Kidney glomerular epithelial cell (primary cell): ENCODE data around the gene OR1J2.
A peak's percentile ranks its signal among the peaks of the same experiment; 100 is the strongest.
"Not testable (repeated sequence)": the region's sequence is repeated elsewhere in the genome, so short reads cannot be mapped to it uniquely, and the experiment has no call there.

Experiments
- DNase-seq: peaks from one replicate; lab custom pipeline; 2025; lab: John Stamatoyannopoulos, UW

The OR1J2 gene

DNA sequence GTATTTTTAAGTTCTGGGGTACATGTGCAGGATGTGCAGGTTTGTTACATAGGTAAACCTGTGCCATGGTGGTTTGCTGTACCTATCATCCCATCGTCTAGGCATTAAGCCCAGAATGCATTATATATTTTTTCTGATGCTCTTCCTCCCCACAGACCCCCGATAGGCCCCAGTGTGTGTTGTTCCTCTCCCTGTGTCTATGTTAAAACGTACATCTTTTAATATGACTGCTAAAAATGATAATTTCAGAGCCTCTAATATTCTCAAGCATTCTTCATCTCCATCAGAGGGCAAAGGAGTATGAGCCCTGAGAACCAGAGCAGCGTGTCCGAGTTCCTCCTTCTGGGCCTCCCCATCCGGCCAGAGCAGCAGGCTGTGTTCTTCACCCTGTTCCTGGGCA, at the start of gene OR1J2:
Gene OR1J2, plus strand, starts transcription at position 301 of the 400 bp plus-strand sequence. Its CDS starts 0 bp downstream, at position 301.
- no peak for DNase-seq

DNA sequence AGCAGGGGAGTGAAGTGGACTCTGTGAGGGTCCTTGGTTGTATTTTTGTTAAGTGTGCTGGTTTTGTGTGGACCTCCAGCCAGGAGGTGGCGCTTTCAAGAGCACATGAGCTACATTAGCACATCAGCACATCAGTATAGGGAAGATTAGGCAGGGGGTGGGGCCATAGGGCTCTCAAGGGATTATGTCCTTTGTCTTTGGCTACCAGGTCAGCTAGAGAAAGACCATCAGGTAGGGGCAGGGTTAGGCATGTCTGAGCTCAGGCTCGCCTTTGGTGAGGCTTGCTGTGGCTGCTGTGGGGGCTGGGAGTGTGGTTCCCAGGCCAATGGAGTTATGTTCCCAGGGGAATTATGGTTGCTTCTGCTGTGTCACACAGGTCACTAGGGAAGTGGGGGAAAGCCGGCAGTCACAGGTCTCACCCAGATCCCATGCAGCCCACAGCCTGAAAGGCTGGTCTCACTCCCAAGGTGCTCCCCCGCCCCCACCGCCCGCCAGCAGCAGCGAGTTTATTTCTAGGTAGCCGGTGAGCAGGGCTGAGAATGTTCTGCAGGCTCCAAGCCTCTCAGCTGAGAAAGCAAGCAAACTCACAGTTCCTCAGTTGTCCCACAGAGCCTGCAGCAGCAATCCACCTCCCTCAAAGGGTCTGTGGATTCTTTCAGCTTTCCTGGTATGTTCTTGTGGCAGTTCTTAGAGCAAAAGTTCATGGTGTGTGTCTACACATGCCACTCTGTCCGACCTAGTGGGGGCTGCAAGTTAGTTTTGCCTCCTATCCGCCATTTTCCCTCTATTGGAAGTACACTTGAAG, 46.6 kb upstream of the OR1J2 start:
- DNase-seq: no peak

- peak; percentile 89 for DNase-seq
Measured at GRCh38 chr9:122464633-122465567, 45.7 kb upstream of the OR1J2 start.

DNA sequence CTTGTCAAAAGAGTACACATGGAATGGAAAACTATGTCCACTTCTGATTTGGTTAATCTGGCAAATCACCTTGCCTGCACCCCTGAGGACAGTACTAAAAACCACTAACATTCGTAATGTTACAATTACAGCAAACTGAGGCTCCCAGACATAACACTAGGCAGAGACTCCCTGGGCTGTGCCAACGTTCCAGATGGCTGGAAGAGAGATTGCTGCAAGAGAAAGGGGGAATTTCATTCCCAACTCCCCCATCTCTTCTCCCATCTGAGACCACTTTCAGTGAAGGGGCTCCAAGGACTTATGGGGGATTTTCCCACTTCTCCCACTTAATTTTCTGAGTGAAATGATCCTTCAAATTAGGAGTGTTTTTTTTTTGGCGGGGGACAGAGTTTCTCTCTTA, 44.1 kb upstream of the OR1J2 start:
- DNase-seq: no peak

GRCh38 chr9:122468735-122469134, 41.9 kb upstream of the OR1J2 start:
- DNase-seq: no peak

DNA sequence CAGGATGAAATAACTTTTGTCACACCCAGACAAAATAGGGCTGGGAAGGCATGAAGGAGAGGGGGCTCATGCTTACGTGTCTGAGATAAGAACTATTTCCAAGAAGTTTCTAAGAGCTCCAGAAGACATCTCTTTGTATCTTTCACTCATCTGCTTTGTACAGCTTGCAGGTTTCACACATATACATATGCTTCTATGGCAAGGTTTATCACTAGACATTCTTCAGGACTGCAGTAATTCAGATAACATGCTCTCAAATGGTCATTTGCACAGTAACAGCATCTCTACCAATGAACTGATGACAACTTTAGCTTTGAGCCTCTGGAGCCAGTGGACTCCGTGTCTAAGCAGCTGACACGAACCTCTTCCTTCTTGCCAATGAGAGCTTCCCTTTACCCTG, 36.0 kb upstream of the OR1J2 start:
- DNase-seq: no peak

GRCh38 chr9:122475717-122476116, 34.9 kb upstream of the OR1J2 start:
- DNase-seq: no peak

DNA sequence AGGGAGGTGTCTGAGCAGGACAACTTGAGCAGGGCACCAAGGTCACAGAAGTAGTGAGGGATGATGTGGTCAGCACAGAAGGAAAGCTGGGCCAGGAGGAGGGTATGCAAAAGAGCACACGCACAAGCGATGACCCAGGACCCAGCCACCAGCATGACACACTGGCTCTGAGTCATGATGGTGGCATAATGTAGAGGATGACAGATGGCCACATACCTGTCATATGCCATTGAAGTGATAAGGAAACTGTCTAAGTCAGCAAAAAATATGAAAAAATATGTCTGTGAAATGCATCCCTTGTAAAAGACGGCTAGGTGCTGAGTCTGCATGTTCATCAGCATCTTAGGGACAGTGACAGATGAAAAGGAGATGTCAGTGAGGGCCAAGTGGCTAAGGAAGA, 33.3 kb upstream of the OR1J2 start:
- DNase-seq: no peak

GRCh38 chr9:122477826-122478225, 32.8 kb upstream of the OR1J2 start, which contains the start of gene OR1J1:
Gene OR1J1 (minus strand): TSS chr9:122477926. CDS start chr9:122477926, 0 bp downstream.
- no peak for DNase-seq

- DNase-seq: no peak
Measured at GRCh38 chr9:122479062-122479461, 31.5 kb upstream of the OR1J2 start.

GRCh38 chr9:122498883-122499288, 11.7 kb upstream of the OR1J2 start:
- peak; percentile 0 for DNase-seq

GRCh38 chr9:122506964-122507363, 3.6 kb upstream of the OR1J2 start:
- no peak for DNase-seq

DNA sequence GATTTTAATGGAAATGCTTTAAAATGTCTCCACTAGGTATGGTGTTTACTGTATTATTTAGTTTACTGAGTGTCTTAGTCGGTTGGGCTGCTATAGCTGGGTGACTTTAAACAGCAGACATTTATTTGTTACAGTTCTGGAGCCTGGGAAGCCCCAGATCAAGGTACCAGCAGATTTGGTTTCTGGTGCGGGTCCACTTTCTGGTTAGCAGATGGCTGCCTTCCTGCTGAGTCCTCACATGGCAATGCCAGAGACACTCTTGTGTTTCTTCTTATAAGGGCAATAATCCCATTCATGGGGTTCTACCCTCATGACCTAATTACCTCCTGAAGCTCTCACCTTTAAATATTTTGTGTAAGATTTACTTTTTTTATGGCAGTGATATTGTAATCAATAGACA, 7.6 kb downstream of the OR1J2 start:
- DNase-seq: no peak

GRCh38 chr9:122518841-122519240, 8.2 kb downstream of the OR1J2 start, which contains the start of gene OR1J4:
Gene OR1J4 (plus strand): TSS chr9:122519141. CDS start chr9:122519141, 0 bp downstream.
- DNase-seq: no peak

DNA sequence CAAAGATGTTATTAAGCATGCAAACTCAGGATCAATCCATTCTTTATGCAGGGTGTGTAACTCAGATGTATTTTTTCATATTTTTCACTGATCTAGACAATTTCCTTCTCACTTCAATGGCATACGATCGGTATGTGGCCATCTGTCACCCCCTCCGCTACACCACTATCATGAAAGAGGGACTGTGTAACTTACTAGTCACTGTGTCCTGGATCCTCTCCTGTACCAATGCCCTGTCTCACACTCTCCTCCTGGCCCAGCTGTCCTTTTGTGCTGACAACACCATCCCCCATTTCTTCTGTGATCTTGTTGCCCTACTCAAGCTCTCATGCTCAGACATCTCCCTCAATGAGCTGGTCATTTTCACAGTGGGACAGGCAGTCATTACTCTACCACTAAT, 8.8 kb downstream of the OR1J2 start:
- DNase-seq: no peak

DNA sequence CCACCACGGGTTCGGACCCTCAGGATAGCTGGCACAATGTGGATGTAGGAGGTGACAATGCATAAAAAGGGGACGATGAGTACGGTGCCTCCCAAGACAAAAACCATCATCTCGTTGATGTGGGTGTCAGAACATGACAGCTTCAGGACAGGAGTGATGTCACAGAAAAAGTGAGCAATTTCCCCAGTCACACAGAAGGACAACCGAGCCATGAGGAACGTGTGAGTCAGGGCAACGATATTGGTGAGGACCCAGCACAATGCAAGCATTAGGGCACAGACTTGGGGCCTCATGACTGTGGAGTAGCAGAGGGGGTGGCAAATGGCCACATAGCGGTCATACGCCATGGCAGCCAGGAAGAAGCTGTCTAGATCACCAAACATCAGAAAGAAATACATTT, 16.0 kb downstream of the OR1J2 start:
- DNase-seq: no peak

DNA sequence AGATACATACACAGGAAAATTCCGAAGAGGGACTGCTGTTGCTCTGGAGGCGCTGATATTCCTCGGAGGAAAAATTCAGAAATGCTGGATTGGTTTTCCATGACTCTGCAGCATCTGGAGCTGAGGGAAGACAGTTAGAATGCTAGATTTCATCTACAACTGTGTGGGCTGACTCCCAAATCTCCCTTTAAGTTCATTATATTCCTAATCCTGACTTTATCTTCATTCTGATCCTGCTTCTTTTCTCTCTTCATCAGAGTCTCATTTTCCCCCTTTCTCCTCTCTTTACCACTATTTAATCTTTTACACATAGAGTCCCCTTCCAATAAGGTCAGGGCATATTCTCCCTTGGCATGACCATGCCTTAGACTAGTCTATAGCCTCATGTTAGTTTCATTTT, 16.6 kb downstream of the OR1J2 start, which contains the start of gene OR1N1:
Gene OR1N1, minus strand, starts transcription at position 101 of the 400 bp plus-strand sequence. Its CDS starts 0 bp downstream, at position 101.
- no peak for DNase-seq

DNA sequence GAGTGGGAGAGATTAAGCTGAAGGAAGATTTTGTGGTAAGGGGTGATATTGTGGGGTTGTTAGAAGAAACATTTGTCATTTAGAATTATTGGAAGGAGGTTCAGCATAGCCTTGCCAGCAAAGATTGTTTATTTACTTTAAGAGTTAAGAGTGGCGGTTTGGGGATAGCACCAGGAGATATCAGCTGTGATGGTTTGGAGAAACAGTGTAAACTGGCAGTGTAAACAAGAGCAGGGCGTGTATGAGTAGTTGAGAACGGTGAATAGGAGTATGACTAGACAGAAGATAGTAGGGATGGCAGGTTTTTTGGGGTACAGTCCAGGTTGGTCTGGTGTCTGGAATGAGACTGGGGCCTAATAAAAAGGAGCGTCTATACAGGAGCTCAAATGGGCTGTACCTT, 20.6 kb downstream of the OR1J2 start:
- DNase-seq: not testable (repeated sequence)

DNA sequence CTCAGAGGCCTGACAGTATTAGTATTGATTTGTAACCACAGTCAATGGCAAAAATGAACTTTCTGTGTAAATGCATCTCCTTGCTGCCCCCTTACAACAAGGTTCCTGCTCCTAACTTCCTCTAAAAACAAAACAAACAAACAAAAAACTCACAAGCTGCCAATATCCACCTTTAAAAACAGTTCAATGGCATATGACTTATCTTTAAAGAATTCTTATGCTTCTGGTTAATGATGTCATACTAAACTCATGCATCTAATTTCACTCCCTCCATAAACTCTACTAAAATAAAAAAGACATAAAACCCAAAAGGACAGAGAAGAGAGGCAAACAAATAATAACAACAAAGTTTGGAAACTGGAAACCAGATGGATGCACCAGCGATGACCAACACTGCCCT, 25.5 kb downstream of the OR1J2 start:
- DNase-seq: no peak

GRCh38 chr9:122537066-122537465, 26.5 kb downstream of the OR1J2 start:
- peak; percentile 13 for DNase-seq

- DNase-seq: no peak
Measured at GRCh38 chr9:122538757-122539156, 28.2 kb downstream of the OR1J2 start.

DNA sequence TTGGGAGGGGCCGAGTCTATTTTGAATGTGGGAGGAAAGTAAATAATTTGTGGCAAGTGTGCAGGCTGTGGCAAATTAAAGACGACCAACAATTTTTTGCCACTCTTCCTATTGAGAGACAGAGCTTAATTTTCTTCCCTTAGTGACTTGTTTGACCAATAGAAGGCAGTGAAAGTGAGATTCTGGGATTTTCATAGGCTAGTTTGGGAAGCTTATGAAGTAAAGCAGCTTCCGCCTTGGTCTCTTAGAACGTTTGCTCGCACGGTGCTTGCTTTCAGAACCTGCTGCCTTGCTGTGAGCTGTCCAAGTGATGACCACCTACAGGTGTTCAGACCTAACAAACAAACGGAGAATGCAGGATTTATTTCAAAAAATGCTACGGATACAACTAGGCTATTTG, 35.6 kb downstream of the OR1J2 start:
- no peak for DNase-seq

DNA sequence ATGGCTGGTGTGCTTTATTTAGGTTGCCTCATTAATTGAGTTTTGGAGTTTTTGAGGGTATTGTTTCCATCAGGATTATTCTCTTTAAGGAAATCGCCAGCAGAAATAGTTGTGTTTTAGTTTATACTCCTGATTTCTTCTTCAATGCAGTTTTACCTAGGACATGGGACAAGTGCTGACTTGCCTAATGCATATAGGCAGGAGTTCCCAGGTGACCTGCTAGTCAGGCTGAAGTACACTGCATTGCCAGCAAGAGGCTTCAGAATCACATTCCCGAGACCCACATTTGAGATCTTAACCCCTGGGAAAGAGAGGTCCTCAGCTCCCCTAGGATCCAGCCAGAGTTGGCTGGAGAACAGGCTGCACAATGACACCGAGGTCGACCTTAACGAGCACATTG, 40.8 kb downstream of the OR1J2 start:
- DNase-seq: no peak
